ENCODE results near the gene MYOCD.

DNA sequence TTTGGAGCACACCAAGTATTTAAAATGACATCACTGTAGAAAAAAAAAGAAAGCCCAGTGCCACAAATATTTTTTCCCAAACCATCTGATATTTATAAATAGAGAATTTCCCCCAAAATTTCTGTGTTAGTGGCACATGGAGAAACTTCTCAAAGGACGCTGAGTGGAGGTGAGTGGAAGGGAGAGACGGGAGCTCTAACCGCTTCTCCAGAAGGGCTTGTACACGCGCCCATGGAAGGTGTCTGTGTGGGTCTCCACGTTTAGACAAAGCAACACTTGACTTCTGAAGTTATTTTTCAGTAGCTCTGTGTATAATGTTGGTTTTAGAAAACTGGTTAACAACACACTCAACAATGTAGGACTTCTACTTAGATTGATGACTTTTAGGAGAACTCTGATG, 1.0 kb downstream of the MYOCD start:
- TF ChIP-seq POLR2A (IDR thresholded peaks at IDR 0.05) (no peak), POLR2AphosphoS5 (IDR thresholded peaks at IDR 0.05) (no peak)
- TF ChIP-seq, protein P1, sequence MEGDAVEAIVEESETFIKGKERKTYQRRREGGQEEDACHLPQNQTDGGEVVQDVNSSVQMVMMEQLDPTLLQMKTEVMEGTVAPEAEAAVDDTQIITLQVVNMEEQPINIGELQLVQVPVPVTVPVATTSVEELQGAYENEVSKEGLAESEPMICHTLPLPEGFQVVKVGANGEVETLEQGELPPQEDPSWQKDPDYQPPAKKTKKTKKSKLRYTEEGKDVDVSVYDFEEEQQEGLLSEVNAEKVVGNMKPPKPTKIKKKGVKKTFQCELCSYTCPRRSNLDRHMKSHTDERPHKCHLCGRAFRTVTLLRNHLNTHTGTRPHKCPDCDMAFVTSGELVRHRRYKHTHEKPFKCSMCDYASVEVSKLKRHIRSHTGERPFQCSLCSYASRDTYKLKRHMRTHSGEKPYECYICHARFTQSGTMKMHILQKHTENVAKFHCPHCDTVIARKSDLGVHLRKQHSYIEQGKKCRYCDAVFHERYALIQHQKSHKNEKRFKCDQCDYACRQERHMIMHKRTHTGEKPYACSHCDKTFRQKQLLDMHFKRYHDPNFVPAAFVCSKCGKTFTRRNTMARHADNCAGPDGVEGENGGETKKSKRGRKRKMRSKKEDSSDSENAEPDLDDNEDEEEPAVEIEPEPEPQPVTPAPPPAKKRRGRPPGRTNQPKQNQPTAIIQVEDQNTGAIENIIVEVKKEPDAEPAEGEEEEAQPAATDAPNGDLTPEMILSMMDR (IDR thresholded peaks at IDR 0.05), result no peak

All from suprapubic skin (tissue), 4 donors.